GM19099 (cell line): ENCODE measurements around the gene POLD4.

Source experiments
- POLR2A ChIP-seq: IDR thresholded peaks from 3 replicates; pipeline ENCODE4 v1.6.1; 2011; ENCODE audit warnings: low read depth; ENCODE audit not compliant: insufficient read length; ENCODE audit errors: extremely low read depth

The POLD4 gene

GRCh38 chr11:67309661-67310061 is 43.7 kb downstream of the POLD4 start:
- no peak for TF ChIP-seq POLR2A

DNA sequence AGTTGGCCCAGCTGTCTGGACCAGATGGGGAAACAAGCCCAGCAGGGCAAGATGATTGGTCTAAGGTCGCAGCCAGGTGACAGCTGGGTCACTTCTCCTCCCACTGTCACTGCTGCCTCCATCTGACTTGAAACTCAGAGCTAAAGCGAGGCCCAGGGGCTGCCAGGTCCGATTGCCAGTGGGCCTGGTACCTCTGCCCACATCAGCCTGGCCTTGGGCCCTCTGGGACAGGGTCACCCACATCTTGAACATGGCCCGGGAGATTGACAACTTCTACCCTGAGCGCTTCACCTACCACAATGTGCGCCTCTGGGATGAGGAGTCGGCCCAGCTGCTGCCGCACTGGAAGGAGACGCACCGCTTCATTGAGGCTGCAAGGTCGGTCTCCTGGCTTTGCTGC is 44.2 kb downstream of the POLD4 start:
- TF ChIP-seq POLR2A: no peak

DNA sequence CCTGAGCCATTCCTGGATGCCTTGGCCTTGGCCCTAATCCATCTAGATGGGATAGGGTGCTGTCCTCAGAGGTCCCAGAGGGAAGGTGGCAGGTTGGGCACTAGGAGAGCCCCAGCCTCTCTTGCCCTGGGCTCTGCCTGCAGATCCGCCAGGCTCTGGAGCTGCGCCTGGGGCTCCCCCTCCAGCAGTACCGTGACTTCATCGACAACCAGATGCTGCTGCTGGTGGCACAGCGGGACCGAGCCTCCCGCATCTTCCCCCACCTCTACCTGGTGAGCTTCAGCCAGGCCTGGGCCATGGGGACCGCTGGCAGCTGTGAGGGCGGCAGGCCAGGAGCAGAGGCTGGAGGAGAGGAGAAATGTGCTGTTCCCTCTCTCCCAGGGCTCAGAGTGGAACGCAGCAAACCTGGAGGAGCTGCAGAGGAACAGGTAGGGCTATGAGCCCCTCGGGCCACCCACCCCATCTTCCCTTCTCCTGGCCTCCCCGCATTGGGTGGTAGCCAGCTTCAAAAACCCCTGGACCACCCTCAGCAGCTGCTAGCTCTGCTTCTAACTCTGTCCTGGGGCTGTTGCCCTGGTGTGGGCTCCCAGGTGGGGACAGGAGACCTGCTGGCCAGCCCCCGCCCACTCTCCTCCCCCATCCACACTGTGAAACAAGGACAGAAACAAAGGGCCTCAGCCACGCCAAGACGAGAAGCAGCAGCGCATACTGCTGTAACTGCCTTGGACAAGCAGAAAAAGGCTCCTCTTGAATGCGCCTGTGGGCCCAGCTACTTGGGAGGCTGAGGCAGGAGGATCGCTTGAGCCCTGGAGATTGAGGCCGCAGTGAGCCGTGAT is 45.1 kb downstream of the POLD4 start:
- TF ChIP-seq POLR2A: no peak

GRCh38 chr11:67307545-67308001 is 45.8 kb downstream of the POLD4 start:
- TF ChIP-seq POLR2A: no peak

DNA sequence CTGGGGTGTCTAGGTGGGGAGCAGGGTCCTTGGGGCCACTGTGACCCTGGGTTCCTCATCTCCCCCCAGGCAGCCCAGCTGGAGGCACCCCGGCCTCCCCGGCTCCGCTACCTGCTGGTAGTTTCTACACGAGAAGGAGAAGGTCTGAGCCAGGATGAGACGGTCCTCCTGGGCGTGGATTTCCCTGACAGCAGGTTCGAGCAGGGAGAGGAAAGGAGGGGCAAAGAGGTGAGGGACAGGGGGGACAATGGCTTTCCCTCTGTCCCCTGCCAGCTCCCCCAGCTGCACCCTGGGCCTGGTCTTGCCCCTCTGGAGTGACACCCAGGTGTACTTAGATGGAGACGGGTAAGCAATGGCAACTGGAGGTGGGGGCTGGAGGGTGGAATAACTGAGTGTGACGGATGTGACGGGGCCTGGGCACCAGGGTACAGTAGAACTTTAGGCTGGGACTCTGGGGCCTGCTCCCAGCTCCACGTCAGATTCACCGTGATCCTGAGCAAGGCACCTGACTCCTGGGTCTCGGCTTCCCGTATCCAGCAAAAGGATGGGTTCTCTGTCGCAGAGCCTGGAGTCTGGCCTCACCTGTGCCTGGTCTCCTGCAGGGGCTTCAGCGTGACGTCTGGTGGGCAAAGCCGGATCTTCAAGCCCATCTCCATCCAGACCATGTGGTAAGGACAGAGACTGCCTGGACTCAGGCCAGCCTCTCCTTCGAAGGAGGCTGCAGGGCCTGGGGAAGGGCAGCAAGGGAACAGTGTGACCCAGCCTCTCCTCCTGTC is 46.4 kb downstream of the POLD4 start:
- TF ChIP-seq POLR2A: no peak

DNA sequence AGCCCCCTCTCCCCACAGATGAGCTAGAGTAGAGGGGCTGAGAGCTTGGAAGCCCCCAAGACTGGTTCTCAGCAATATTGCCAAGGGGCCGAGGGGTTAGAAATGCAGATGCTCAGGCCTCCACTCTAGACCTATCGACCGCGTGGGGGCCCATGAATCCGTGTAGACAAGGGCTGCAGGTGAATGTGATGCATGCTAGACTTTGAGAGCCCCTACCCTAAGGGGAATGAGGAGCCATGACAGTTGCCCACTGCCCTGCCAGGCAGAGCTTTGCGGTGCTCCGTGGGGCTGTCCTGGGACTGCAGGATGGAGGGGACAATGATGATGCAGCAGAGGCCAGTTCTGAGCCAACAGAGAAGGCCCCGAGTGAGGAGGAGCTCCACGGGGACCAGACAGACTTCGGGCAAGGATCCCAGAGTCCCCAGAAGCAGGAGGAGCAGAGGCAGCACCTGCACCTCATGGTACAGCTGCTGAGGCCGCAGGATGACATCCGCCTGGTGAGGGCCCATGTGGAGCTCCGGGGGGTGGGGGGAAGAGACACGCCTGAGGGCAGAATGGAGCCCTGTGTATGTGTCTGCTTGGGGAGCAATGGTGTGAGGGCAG is 48.7 kb downstream of the POLD4 start:
- TF ChIP-seq POLR2A: no peak

DNA sequence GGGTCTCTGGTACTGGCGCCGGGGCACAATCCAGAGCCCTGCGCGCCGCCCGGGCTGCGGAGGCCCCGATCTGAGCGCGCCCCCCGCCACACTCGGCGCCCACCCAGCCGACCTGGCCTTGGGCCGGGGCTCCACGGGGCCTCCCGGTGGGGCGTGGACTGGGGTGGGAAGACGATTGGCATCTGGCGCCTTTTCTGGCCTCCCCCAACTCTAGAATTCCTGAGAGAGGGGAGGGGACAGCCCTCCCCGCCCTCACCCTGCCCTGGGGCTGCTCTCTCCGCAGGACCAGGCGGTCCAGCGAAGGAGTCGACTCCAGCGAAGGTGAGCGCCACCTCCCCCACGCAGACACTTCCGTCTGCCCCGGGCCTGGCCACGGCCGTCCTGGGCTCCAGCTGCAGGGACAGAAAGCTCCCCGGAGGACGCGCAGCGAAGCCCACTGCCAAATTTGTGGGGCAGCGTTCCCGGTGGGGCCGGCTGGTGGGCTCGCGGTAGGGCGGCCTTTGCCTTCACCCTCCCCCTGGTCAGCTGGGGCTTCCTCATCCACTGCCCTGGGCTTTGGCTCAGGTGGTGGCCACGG is 49.4 kb downstream of the POLD4 start:
- TF ChIP-seq POLR2A: no peak

DNA sequence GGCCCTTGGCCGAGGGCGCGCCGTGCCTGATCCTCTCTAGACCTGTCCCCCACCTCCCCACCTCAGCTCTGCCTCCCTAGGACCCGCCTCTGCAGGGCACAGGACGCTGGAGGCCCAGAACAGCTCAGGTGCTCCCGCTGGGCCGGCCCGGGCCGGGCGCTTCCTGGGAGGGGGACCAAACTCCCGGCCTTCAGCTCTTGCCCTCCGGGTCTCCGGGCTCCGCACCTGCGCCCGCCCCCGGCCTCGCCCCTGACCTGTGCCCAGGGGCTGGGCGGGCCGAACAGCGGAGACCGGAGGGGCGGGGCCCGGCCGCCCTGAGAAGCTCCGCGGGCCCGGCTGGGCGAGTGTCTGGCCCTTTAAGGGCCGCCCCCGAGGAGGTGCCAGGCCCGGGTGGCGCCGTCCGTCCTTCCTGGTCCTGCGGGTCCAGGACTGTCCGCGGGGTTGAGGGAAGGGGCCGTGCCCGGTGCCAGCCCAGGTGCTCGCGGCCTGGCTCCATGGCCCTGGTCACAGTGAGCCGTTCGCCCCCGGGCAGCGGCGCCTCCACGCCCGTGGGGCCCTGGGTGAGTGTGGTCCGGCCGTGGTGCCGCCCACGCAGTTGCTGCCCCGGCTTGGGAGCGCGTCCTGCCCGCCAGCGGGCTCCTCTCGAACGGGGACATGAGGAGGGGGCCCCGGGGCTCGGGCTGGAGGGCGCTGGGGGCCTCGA is 50.1 kb downstream of the POLD4 start, which contains the start of gene SSH3:
Gene SSH3, plus strand, starts transcription at position 399 of the 703 bp plus-strand sequence. Its CDS starts 96 bp downstream, at position 495.
- no peak for TF ChIP-seq POLR2A

- no peak for TF ChIP-seq POLR2A
Observed at GRCh38 chr11:67302571-67303131, 50.7 kb downstream of the POLD4 start.

- TF ChIP-seq POLR2A: no peak
Observed at GRCh38 chr11:67301951-67302516, 51.3 kb downstream of the POLD4 start.

GRCh38 chr11:67301313-67301921 is 51.9 kb downstream of the POLD4 start:
- no peak for TF ChIP-seq POLR2A
